HL-60 (cell line): ENCODE results near the gene MDC1.

Experiments used
- GABPA ChIP-seq: IDR thresholded peaks from 2 replicates; pipeline ENCODE4 v1.6.1; 2012; ENCODE audit warnings: low read depth
- POLR2AphosphoS5 ChIP-seq: IDR thresholded peaks from 2 replicates; pipeline ENCODE4 v1.6.1; 2012; ENCODE audit warnings: low read depth
- SPI1 ChIP-seq: IDR thresholded peaks from 2 replicates; pipeline ENCODE4 v1.6.1; 2012; ENCODE audit warnings: low read depth, mild to moderate bottlenecking, borderline replicate concordance
- TF ChIP-seq, protein P1 (sequence below): IDR thresholded peaks from one replicate; pipeline ENCODE4 v1.5.1; 2011; ENCODE audit warnings: low read length, control low read depth, inconsistent platforms; ENCODE audit not compliant: insufficient read depth
- TF ChIP-seq, protein P2 (sequence below): IDR thresholded peaks from 2 replicates; pipeline ENCODE4 v1.6.1; 2012; ENCODE audit warnings: low read depth; ENCODE audit not compliant: insufficient replicate concordance

DNA sequence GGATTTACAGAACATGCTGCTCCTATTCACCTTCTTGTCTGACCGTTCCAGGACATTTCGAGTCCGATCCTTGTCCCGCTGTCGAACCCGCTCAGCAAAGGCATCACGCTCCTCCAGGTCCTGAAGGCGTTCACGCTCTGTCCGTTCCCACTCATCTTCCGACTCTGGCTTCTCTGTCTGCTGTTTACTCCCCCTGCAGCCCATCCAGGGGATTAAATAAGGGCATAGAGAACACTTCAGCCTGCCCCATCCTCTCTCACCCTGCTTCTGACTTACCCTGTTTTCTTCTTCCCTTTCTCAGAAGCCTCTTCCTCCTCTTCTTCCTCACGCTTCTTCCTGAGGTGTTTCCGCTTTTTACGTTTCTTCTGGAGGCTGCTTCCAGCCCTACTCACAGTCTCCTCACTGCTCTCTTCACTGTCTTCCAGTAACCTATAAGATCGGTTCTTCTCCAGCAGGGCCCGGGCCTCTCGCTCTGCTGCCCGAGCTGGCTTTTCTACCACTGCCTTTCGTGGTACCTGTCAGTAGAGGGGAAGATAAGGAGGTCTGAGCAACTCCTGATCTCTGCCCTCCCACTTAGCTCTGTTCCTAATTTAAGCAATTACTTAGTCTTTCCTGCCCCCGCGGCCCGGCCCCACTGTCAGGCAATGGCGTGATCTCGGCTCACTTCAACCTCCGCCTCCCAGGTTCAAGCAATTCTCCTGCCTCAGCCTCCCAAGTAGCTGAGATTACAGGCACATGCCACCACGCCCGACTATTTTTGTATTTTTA lies 46.1 kb downstream of the MDC1 start:
- TF ChIP-seq, protein P1, sequence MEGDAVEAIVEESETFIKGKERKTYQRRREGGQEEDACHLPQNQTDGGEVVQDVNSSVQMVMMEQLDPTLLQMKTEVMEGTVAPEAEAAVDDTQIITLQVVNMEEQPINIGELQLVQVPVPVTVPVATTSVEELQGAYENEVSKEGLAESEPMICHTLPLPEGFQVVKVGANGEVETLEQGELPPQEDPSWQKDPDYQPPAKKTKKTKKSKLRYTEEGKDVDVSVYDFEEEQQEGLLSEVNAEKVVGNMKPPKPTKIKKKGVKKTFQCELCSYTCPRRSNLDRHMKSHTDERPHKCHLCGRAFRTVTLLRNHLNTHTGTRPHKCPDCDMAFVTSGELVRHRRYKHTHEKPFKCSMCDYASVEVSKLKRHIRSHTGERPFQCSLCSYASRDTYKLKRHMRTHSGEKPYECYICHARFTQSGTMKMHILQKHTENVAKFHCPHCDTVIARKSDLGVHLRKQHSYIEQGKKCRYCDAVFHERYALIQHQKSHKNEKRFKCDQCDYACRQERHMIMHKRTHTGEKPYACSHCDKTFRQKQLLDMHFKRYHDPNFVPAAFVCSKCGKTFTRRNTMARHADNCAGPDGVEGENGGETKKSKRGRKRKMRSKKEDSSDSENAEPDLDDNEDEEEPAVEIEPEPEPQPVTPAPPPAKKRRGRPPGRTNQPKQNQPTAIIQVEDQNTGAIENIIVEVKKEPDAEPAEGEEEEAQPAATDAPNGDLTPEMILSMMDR = no peak
- TF ChIP-seq, protein P2, sequence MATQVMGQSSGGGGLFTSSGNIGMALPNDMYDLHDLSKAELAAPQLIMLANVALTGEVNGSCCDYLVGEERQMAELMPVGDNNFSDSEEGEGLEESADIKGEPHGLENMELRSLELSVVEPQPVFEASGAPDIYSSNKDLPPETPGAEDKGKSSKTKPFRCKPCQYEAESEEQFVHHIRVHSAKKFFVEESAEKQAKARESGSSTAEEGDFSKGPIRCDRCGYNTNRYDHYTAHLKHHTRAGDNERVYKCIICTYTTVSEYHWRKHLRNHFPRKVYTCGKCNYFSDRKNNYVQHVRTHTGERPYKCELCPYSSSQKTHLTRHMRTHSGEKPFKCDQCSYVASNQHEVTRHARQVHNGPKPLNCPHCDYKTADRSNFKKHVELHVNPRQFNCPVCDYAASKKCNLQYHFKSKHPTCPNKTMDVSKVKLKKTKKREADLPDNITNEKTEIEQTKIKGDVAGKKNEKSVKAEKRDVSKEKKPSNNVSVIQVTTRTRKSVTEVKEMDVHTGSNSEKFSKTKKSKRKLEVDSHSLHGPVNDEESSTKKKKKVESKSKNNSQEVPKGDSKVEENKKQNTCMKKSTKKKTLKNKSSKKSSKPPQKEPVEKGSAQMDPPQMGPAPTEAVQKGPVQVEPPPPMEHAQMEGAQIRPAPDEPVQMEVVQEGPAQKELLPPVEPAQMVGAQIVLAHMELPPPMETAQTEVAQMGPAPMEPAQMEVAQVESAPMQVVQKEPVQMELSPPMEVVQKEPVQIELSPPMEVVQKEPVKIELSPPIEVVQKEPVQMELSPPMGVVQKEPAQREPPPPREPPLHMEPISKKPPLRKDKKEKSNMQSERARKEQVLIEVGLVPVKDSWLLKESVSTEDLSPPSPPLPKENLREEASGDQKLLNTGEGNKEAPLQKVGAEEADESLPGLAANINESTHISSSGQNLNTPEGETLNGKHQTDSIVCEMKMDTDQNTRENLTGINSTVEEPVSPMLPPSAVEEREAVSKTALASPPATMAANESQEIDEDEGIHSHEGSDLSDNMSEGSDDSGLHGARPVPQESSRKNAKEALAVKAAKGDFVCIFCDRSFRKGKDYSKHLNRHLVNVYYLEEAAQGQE = no peak
- TF ChIP-seq POLR2AphosphoS5 (no peak), SPI1 (no peak), GABPA (no peak)
